T-cell (primary cell): Measurements from ENCODE around the gene RPTOR. TPM values are rescaled to one million over a fixed set of nuclear protein-coding genes. Genes with fewer than 3 reads are reported as not detected.

ENCODE experiments used
- ATAC-seq, 4 experiments: fragments of 200-7000 bp in 3 of 4; fragments of 150-1000 bp in 1 of 4; cut with Tn5 transposase; replicated peaks in 1 of 4; 1 replicate in 3 of 4; 2 replicates in 1 of 4; pipeline ENCODE4 v1.10.0; 2021; ENCODE audit warnings: moderate library complexity in 3 of 4, mild to moderate bottlenecking in 2 of 4, moderate number of reproducible peaks in 1 of 4
- CTCF ChIA-PET, 2 donors: fragments of 300-600 bp; sonication (Branson Sonifier 250); formaldehyde crosslinking; loops; one replicate each; lab custom pipeline; 2022; ENCODE audit warnings: antibody characterized with exemption in 2 of 2; lab: Charles Lee
- POLR2A ChIA-PET, 2 donors: fragments of 300-600 bp; sonication (Branson Sonifier 250); formaldehyde crosslinking; loops; one replicate each; lab custom pipeline; 2022; ENCODE audit warnings: antibody characterized with exemption in 2 of 2; lab: Charles Lee
- DNase-seq, 35 experiments: peaks; one replicate each; pipeline versions ENCODE4 v3.0.0 to v3.0.0-alpha.2; 2013 to 2023
- H3K27ac ChIP-seq: one replicate; pipeline ENCODE4 v1.5.1; 2013; ENCODE audit warnings: low read length
- H3K27me3 ChIP-seq, 2 experiments: replicated peaks in 1 of 2; 1 replicate in 1 of 2; 2 replicates in 1 of 2; pipeline versions ENCODE4 v1.6.1 to v1.7.0; 2013; ENCODE audit warnings: low read length in 1 of 2, mixed read lengths in 1 of 2; ENCODE audit not compliant: control insufficient read depth in 2 of 2, insufficient read depth in 2 of 2; ENCODE audit errors: extremely low read depth in 1 of 2
- H3K36me3 ChIP-seq, 2 donors: 1 replicate in 1 of 2; 2 replicates in 1 of 2; pipeline versions ENCODE4 v1.6.1 to v1.7.0; 2013; ENCODE audit warnings: low read length in 1 of 2; ENCODE audit not compliant: control insufficient read depth in 2 of 2, insufficient read depth in 1 of 2; ENCODE audit errors: extremely low read depth in 1 of 2
- H3K4me1 ChIP-seq, 2 experiments: 1 replicate in 1 of 2; 2 replicates in 1 of 2; pipeline versions ENCODE4 v1.6.1 to v1.7.0; 2013; ENCODE audit warnings: low read length in 2 of 2, mixed read lengths in 1 of 2; ENCODE audit not compliant: insufficient read depth in 2 of 2, control insufficient read depth in 1 of 2; ENCODE audit errors: extremely low read depth in 1 of 2
- H3K4me3 ChIP-seq, 2 donors: 1 replicate in 1 of 2; 2 replicates in 1 of 2; pipeline versions ENCODE4 v1.5.1 to v1.7.0; 2013; ENCODE audit warnings: mild to moderate bottlenecking in 2 of 2, low read length in 1 of 2, moderate library complexity in 1 of 2; ENCODE audit not compliant: control insufficient read depth in 1 of 2; ENCODE audit errors: extremely low read depth in 1 of 2
- H3K9me3 ChIP-seq: 2 replicates; pipeline ENCODE4 v1.7.0; 2013
- H3K27ac Mint-ChIP-seq, 2 donors: one replicate each; pipeline ENCODE4 v1.8.0; 2020 to 2021; ENCODE audit warnings: mild to moderate bottlenecking in 2 of 2, mixed read lengths in 2 of 2
- H3K27me3 Mint-ChIP-seq, 2 donors: one replicate each; pipeline ENCODE4 v1.8.0; 2021 to 2022; ENCODE audit warnings: mixed read lengths in 2 of 2
- H3K36me3 Mint-ChIP-seq: one replicate; pipeline ENCODE4 v1.8.0; 2021; ENCODE audit warnings: mixed read lengths
- H3K4me1 Mint-ChIP-seq, 3 donors: one replicate each; pipeline ENCODE4 v1.8.0; 2020 to 2022; ENCODE audit warnings: mixed read lengths in 3 of 3, mild to moderate bottlenecking in 1 of 3
- H3K4me3 Mint-ChIP-seq, 3 donors: one replicate each; pipeline ENCODE4 v1.8.0; 2020 to 2022; ENCODE audit warnings: mild to moderate bottlenecking in 3 of 3, mixed read lengths in 3 of 3, moderate library complexity in 3 of 3
- H3K9me3 Mint-ChIP-seq, 3 donors: one replicate each; pipeline ENCODE4 v1.8.0; 2020 to 2022; ENCODE audit warnings: mixed read lengths in 3 of 3
- WGBS: methylation state at CpG from one replicate; pipeline ENCODE4 v1.1.5; 2013; ENCODE audit warnings: missing lambda C conversion rate; ENCODE audit not compliant: insufficient coverage; 5-methylcytosine and 5-hydroxymethylcytosine counted together
- total RNA-seq, 35 experiments: library from RNA in 6 of 35; stranded (reverse) in 6 of 35; fragments of 120-200 nt in 1 of 35; gene quantifications; one replicate each; pipeline versions ENCODE4 v1.2.1 to v1.2.4 and lab custom pipeline; 2013 to 2026

The RPTOR gene
- total RNA-seq, 5 donors from 2014 or later (not counting 1 experiment from before 2014, with no cell fraction given): 59.4 to 76.8 (median 71.4) TPM

GRCh38 chr17:80765241-80765961 is 220.8 kb downstream of the RPTOR start:
- CTCF ChIA-PET: no interaction called here
- Mint-ChIP-seq H3K36me3 (peaks cover 13% of the 10 kb centered on the region), H3K4me3 (peak overlapping the region; percentile 56 to 73 (median 62)), H3K4me1 (peaks cover 54 to 77% (median 74%) of the 10 kb centered on the region in 3 donors), H3K9me3 (no peaks in the 10 kb centered on the region), H3K27me3 (no peaks in the 10 kb centered on the region), H3K27ac (peak overlapping the region; percentile 83 to 94)
- DNase-seq (peak in 1 of 35 experiments; percentile 50), ATAC-seq (peak in 2 of 4 experiments; percentile 11 to 67)
- no peaks in the 10 kb centered on the region for H3K27me3 ChIP-seq
- WGBS: 26% methylated on average over 3 of the region's 18 CpGs
- H3K4me1 ChIP-seq: peaks cover 56 to 59% of the 10 kb centered on the region in 2 experiments
- POLR2A ChIA-PET: no interaction called here
- peak overlapping the region; percentile 73 for H3K27ac ChIP-seq
- H3K36me3 ChIP-seq: peaks cover 0 to 5% of the 10 kb centered on the region in 2 donors
- no peaks in the 10 kb centered on the region for H3K9me3 ChIP-seq
- peak overlapping the region; percentile 9 to 27 for H3K4me3 ChIP-seq

- ChIA-PET POLR2A (no interaction called here), CTCF (no interaction called here)
- Histone ChIP-seq H3K4me3 (no peak overlapping the region), H3K36me3 (peaks cover 0 to 10% of the 10 kb centered on the region in 2 donors), H3K27ac (peak overlapping the region; percentile 73), H3K27me3 (no peaks in the 10 kb centered on the region), H3K4me1 (peaks cover 54 to 57% of the 10 kb centered on the region in 2 experiments), H3K9me3 (no peaks in the 10 kb centered on the region)
- Mint-ChIP-seq H3K36me3 (peaks cover 23% of the 10 kb centered on the region), H3K27ac (peak overlapping the region; percentile 83 to 94), H3K4me3 (peak overlapping the region in 1 of 3 donors; percentile 73), H3K4me1 (peaks cover 54 to 77% (median 74%) of the 10 kb centered on the region in 3 donors), H3K27me3 (no peaks in the 10 kb centered on the region), H3K9me3 (no peaks in the 10 kb centered on the region)
- DNase-seq: no peak
- no peak for ATAC-seq
- WGBS: no CpG with 5 or more reads among the region's 3 CpGs
Observed at GRCh38 chr17:80766290-80766855, 221.7 kb downstream of the RPTOR start.

GRCh38 chr17:80768389-80768788 is 223.8 kb downstream of the RPTOR start:
- Histone ChIP-seq H3K27me3 (no peaks in the 10 kb centered on the region), H3K36me3 (peaks cover 0 to 10% of the 10 kb centered on the region in 2 donors), H3K9me3 (no peaks in the 10 kb centered on the region), H3K27ac (no peak overlapping the region), H3K4me3 (no peak overlapping the region), H3K4me1 (peaks cover 41 to 61% of the 10 kb centered on the region in 2 experiments)
- ATAC-seq (no peak), DNase-seq (no peak)
- Mint-ChIP-seq H3K4me3 (no peak overlapping the region), H3K36me3 (peaks cover 21% of the 10 kb centered on the region), H3K4me1 (peaks cover 47 to 69% (median 69%) of the 10 kb centered on the region in 3 donors), H3K27me3 (no peaks in the 10 kb centered on the region), H3K27ac (peak overlapping the region in 1 of 2 donors; percentile 16), H3K9me3 (no peaks in the 10 kb centered on the region)
- ChIA-PET POLR2A (no interaction called here), CTCF (no interaction called here)
- WGBS: 75% methylated on average over 4 of the region's 6 CpGs

- H3K27ac Mint-ChIP-seq: peak overlapping the region in 1 of 2 donors; percentile 16
- Histone ChIP-seq H3K27me3 (no peaks in the 10 kb centered on the region), H3K4me1 (peaks cover 43 to 63% of the 10 kb centered on the region in 2 experiments), H3K9me3 (no peaks in the 10 kb centered on the region), H3K27ac (no peak overlapping the region), H3K4me3 (no peak overlapping the region), H3K36me3 (peaks cover 0 to 10% of the 10 kb centered on the region in 2 donors)
- no peak for ATAC-seq
- 93% methylated on average over 8 of the region's 10 CpGs for WGBS
- peaks cover 49 to 72% (median 72%) of the 10 kb centered on the region in 3 donors for H3K4me1 Mint-ChIP-seq
- ChIA-PET CTCF (no interaction called here), POLR2A (no interaction called here)
- no peaks in the 10 kb centered on the region for H3K27me3 Mint-ChIP-seq
- H3K36me3 Mint-ChIP-seq: peaks cover 20% of the 10 kb centered on the region
- no peak for DNase-seq
- no peaks in the 10 kb centered on the region for H3K9me3 Mint-ChIP-seq
- no peak overlapping the region for H3K4me3 Mint-ChIP-seq
Observed at GRCh38 chr17:80768936-80769335, 224.3 kb downstream of the RPTOR start.

GRCh38 chr17:80769516-80769915 is 224.9 kb downstream of the RPTOR start:
- H3K27ac ChIP-seq: no peak overlapping the region
- Mint-ChIP-seq H3K36me3 (peaks cover 24% of the 10 kb centered on the region), H3K9me3 (no peaks in the 10 kb centered on the region), H3K27ac (no peak overlapping the region), H3K27me3 (no peaks in the 10 kb centered on the region), H3K4me1 (peaks cover 53 to 78% (median 74%) of the 10 kb centered on the region in 3 donors), H3K4me3 (no peak overlapping the region)
- H3K27me3 ChIP-seq: no peaks in the 10 kb centered on the region
- no peak for ATAC-seq
- no peaks in the 10 kb centered on the region for H3K9me3 ChIP-seq
- 95% methylated on average over 9 of the region's 10 CpGs for WGBS
- no peak overlapping the region for H3K4me3 ChIP-seq
- POLR2A ChIA-PET: no interaction called here
- CTCF ChIA-PET: no interaction called here
- DNase-seq: no peak
- peaks cover 48 to 69% of the 10 kb centered on the region in 2 experiments for H3K4me1 ChIP-seq
- peaks cover 0 to 10% of the 10 kb centered on the region in 2 donors for H3K36me3 ChIP-seq

- H3K4me1 ChIP-seq: peaks cover 51 to 72% of the 10 kb centered on the region in 2 experiments
- DNase-seq (no peak), ATAC-seq (no peak)
- H3K36me3 ChIP-seq: peaks cover 0 to 10% of the 10 kb centered on the region in 2 donors
- H3K4me3 Mint-ChIP-seq: no peak overlapping the region
- H3K4me1 Mint-ChIP-seq: peaks cover 53 to 78% (median 74%) of the 10 kb centered on the region in 3 donors
- H3K27me3 ChIP-seq: no peaks in the 10 kb centered on the region
- H3K9me3 ChIP-seq: no peaks in the 10 kb centered on the region
- WGBS: 98% methylated on average over 18 of the region's 19 CpGs
- no peaks in the 10 kb centered on the region for H3K9me3 Mint-ChIP-seq
- H3K27ac ChIP-seq: no peak overlapping the region
- H3K27ac Mint-ChIP-seq: peak overlapping the region in 1 of 2 donors; percentile 52
- ChIA-PET POLR2A (no interaction called here), CTCF (no interaction called here)
- H3K27me3 Mint-ChIP-seq: no peaks in the 10 kb centered on the region
- no peak overlapping the region for H3K4me3 ChIP-seq
- H3K36me3 Mint-ChIP-seq: peaks cover 27% of the 10 kb centered on the region
Observed at GRCh38 chr17:80769936-80770625, 225.4 kb downstream of the RPTOR start.
